ENCODE results near the gene FGF14. TPM values are rescaled to one million over a fixed set of nuclear protein-coding genes. Genes with fewer than 3 reads are reported as not detected.
"Not testable (repeated sequence)": the region's sequence is repeated elsewhere in the genome, so short reads cannot be mapped to it uniquely, and the experiment has no call there.

The FGF14 gene
- total RNA-seq, 1 donor from 2014 or later: not detected

DNA sequence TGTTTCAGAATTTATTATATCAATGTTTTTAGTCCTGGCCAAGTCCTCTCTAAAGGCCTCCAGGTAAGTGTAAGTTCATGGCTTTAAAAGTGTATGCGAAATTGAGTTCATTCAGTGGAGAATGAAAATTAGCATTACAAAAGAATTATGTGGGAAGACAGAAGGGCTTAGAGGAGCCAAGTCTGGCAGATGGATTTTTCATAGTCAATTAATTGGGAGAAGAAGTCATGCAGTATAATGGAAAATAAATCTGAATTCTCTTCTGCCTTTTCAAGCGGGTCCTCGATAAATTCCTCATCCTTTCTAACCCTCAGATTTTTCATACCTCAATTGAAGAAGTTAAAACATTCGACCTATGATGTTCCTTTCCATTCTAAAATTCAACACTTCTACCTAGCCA lies 555.1 kb downstream of the FGF14 start:
- TF ChIP-seq CTCF (IDR thresholded peaks at IDR 0.05; ENCODE audit: insufficient read depth, low read length, poor library complexity, severe bottlenecking): no peak
- DNase-seq (ENCODE audit: low read depth): no peak
- Histone ChIP-seq H3K27me3 (ENCODE audit: control insufficient read depth, insufficient read depth, low read length) (no peaks in the 10 kb centered on the region), H3K4me3 (ENCODE audit: low read depth, low read length) (no peak overlapping the region), H3K36me3 (ENCODE audit: control insufficient read depth, insufficient read depth, low read length) (no peaks in the 10 kb centered on the region)

GRCh38 chr13:101846249-101846648 lies 555.6 kb downstream of the FGF14 start:
- no peak for DNase-seq (ENCODE audit: low read depth)
- TF ChIP-seq CTCF (IDR thresholded peaks at IDR 0.05; ENCODE audit: insufficient read depth, low read length, poor library complexity, severe bottlenecking): no peak
- no peaks in the 10 kb centered on the region for H3K27me3 ChIP-seq (ENCODE audit: control insufficient read depth, insufficient read depth, low read length)
- H3K4me3 ChIP-seq (ENCODE audit: low read depth, low read length): no peak overlapping the region
- H3K36me3 ChIP-seq (ENCODE audit: control insufficient read depth, insufficient read depth, low read length): no peaks in the 10 kb centered on the region

- no peak for DNase-seq (ENCODE audit: low read depth)
- H3K27me3 ChIP-seq (ENCODE audit: control insufficient read depth, insufficient read depth, low read length): no peaks in the 10 kb centered on the region
- TF ChIP-seq CTCF (IDR thresholded peaks at IDR 0.05; ENCODE audit: insufficient read depth, low read length, poor library complexity, severe bottlenecking): no peak
- H3K4me3 ChIP-seq (ENCODE audit: low read depth, low read length): no peak overlapping the region
- H3K36me3 ChIP-seq (ENCODE audit: control insufficient read depth, insufficient read depth, low read length): no peaks in the 10 kb centered on the region
Measured at GRCh38 chr13:101845245-101846020, 556.4 kb downstream of the FGF14 start.

DNA sequence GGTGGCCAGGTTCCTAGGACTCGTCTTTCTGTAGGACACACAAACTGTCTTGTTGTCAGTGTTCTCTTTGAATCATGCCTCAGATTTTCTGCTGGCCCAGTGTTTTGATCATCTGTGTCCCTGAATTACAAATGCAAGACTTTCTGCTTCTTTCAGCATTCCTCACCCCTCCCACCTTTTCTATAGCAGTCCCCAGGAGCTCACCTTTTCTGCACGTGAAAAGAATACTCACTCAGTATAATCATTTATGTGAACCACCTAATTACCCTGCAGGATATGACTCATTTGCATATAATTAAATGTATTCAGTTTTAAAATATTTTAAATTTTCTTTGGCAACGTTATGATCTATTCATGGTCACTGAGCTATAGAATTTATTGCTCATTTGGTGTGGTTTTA lies 560.1 kb downstream of the FGF14 start:
- TF ChIP-seq CTCF (IDR thresholded peaks at IDR 0.05; ENCODE audit: insufficient read depth, low read length, poor library complexity, severe bottlenecking): no peak
- H3K36me3 ChIP-seq (ENCODE audit: control insufficient read depth, insufficient read depth, low read length): no peaks in the 10 kb centered on the region
- no peaks in the 10 kb centered on the region for H3K27me3 ChIP-seq (ENCODE audit: control insufficient read depth, insufficient read depth, low read length)
- DNase-seq (ENCODE audit: low read depth): no peak
- no peak overlapping the region for H3K4me3 ChIP-seq (ENCODE audit: low read depth, low read length)

GRCh38 chr13:101838323-101838722 lies 563.5 kb downstream of the FGF14 start:
- no peak for DNase-seq (ENCODE audit: low read depth)
- no peak for TF ChIP-seq CTCF (IDR thresholded peaks at IDR 0.05; ENCODE audit: insufficient read depth, low read length, poor library complexity, severe bottlenecking)
- no peaks in the 10 kb centered on the region for H3K27me3 ChIP-seq (ENCODE audit: control insufficient read depth, insufficient read depth, low read length)

DNA sequence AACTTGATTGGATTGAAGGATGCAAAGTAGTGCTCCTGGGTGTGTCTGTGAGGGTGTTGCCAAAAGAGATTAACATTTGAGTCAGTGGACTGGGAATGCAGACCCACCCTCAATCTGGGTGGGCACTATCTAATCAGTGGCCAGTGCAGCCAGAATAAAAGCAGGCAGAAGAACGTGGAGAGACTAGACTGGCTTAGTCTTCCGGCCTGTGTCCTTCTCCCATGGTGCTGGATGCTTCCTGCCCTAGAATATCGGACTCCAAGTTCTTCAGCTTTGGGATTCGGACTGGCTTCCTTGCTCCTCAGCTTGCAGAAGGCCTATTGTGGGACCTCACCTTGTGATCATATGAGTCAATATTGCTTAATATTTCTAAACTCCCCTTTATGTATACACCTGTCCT lies 564.1 kb downstream of the FGF14 start:
- not testable (repeated sequence) for H3K36me3 ChIP-seq (ENCODE audit: control insufficient read depth, insufficient read depth, low read length); DNase-seq (ENCODE audit: low read depth); H3K27me3 ChIP-seq (ENCODE audit: control insufficient read depth, insufficient read depth, low read length); H3K4me3 ChIP-seq (ENCODE audit: low read depth, low read length)

More at GRCh38 chr13:101838323-101838722, 563.5 kb downstream of the FGF14 start:
- no peak overlapping the region for H3K4me3 ChIP-seq (ENCODE audit: low read depth, low read length)
- no peaks in the 10 kb centered on the region for H3K36me3 ChIP-seq (ENCODE audit: control insufficient read depth, insufficient read depth, low read length)
